HG03469 (cell line): Measurements from ENCODE around the gene SAMD1.

Experiments
- ATAC-seq: cut with Tn5 transposase; IDR thresholded peaks from one replicate; pipeline ENCODE4 v1.9.1; 2021; ENCODE audit warnings: mild to moderate bottlenecking, moderate library complexity, moderate number of reproducible peaks; ENCODE audit not compliant: unreplicated experiment

SAMD1 gene

DNA sequence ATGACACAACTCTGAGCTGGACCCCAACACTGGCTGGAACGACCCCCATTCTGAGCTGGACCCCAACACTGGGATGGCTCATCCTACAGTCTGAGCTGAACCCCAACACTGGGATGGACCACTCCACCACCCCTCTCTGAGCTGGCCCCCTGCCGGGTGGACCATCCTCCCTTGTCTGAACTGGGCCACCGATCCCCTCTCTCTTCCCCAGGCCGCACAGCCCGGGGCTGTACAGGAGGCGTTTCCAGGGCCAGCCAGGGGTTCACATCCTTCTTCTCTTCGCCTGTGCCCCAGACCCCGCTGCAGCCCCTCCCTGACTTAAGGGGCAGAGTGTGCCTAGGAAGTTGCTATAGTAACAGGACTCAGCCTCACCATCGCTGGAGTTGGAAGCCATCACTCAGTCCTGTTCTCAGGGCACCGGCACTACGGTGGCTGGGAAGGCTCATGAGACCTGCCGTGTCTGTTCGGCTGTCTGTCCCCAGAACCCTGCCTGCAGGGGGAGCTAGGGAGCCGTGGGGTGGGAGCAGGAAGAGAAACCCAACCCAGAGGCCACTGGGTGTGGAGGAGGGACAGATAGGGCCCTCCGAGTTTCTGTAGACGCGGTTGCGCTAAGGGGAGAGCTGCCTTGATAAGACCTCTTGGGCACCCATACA is 23.3 kb upstream of the SAMD1 start:
- ATAC-seq = no peak

DNA sequence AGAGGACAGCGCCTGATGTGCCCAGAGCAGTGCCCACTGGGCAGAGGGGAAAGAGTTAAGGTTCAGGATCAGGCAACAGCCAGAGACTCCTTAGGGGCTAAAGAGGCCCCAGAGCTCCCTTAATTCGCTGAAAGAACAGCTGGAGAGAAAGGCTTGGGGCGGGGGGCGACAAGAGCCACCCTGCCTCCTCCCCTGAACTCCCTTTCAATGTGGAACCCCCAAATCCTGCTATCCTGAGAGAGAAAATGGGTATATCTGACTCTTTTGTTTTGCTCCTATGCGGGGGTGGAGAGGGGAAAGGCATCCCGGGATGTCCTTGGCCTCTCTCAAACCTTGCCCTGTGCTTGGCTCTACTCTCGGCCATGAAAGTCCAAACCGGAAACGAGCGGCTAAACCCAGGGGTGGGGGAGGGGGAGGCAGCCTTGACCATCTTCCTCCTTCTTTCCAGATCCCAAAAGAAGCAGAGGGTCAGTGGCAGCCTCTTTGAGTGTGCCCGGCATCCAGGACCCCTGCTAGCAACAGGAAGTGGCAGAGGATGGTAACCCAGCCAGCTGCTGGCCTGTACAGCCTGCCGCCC is 22.3 kb upstream of the SAMD1 start:
- ATAC-seq = no peak

DNA sequence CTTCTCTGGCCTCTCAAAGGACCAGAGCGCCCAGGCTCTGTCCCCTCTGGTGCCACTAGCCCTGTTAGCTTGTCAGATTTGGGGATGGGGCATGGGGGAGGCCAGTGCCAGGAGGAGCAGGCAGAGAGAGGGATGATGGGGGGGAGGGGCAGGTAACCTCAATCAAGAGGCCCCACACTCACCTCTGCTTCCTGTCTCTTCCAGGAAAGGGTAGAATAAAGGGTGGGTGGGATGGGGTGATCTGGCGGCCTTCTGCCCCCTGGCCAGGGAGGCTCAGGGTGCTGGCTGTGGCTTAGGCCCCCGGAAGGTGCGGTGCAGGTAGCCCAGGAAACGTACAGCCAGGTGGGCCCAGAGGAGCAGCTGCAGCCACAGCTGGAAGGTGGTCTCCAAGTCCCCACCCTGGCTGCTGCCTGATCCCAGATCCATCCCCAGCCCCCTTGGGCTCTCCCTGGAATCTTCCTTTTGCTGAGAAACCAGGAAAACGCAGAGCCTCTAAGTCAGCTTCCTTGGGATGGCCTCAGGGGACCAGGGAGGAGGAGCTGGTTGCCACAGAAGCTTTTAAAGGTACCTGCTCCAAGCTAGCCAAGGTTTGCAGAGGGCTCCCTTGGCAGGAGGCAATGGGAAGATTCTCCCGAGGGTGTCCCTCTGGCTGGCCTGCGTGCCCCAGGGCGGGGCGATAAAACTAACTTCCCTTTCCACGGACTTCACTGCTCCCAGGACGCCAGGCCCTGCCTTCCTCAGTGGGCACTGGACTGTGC is 21.7 kb upstream of the SAMD1 start:
- no peak for ATAC-seq

DNA sequence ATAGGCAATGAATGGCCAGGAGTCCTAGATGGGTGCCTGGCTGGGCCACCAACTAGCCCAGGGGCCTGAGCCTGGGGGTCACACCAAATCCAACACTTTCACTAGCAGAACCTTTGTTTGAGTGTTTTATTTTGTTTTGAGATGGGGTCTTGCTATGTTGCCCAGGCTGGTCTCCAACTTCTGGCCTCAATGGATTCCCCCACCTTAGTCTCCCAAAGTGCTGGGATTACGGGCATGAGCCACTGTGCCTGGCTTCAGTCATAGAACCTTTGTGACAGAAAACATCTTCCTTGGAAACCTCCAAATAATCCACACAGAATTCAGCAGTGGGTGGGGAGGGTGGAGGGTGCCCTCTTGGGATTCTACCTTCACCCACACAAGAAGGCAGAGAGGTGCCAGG is 20.9 kb upstream of the SAMD1 start:
- no peak for ATAC-seq

DNA sequence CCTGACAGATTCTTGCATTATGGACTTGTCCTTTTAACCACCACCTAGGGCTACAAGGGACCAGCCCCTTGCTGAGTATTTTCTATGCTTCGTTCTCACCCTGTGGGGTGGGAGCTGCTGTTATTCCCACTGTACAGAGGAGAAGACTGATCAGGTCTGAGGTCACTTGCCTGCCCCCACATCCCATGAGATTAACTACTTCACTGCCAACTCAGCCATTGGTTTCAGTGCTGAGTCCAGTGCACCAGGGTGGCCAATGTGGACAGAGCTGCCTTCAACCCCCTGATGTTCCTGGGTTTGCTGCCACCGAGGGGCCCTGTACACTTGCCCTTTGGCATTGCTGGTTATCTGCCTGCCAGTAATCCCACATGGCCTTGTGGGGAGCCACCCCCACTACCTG is 20.1 kb upstream of the SAMD1 start:
- no peak for ATAC-seq

DNA sequence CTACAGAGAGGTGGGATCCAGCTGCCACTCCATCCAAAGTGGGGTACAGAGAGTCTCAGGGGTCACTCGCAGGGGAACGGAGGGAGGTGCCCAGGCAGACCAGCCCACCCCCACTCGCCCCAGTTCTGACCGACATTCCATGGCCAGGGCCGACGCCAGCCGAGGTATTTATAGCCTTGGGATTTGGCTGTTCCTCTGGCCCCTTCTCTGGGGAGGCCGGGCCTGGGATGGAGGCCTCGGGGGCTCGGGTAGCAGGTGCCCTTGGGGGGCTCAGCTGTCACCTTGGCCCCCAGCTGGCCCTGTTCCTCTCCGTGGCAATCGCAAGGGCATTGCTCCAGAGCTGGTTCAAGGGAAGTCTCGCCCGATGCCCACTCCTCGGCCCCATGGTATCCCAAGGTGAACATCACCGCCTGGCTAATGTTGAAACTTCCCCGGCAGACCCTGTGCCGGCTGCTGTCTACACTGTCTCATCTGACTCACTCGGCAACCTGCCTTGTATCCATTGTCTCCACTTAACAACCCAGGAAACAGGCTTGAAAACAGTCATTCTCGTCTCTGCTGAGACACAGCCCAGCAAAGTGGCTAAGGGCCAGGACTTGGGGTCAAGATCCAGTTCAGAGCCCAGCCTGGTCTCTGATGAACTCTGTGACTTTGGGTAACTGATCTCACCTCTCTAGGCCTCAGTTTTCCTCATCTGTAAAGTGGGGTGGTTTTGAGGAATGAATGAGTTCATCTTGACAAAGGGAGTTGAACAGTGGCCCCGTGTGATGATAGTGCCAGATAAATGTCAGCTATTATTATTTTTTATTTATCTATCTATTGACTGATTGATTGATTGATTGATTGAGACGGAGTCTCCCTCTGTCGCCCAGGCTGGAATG is 17.3 kb upstream of the SAMD1 start:
- ATAC-seq = no peak

DNA sequence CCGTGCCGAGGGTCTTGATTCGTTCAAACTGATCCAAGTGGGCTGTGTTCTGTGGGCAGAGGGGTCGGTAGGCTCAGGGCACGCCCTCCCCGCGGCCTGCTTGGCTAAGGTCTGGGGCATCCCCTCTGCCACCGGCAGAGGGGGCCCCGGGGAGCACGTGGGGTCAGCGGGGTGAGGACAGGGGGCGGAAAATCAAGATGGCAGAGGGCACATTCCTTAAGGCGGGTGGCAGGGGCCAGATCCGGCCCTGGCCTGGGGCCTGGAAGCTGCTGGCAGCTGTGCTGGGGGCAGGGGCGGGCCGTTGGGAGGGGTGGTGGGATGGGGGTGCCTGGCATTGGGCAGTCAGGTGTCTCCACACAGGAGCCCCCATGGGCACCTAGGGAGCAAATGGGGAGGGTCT is 16.3 kb upstream of the SAMD1 start:
- no peak for ATAC-seq

DNA sequence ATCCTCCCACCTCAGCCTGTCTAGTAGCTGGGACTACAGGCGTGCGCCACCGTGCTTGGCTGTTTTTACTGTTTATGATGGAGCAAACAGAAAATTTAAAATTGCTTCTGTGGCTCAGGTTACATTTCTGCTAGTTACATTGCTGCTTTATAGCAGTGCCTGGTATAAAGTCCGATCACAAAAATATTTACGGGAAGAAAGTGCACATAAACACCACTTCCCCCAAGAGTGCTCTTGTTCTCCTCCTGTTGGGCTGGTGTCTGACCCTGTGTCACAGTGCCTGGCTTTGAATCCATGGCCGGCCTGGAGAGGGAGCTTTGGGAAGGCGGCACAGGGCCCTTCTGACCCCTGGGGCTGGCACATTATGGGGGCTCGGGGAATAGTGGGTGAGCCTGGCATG is 15.1 kb upstream of the SAMD1 start:
- ATAC-seq = no peak

DNA sequence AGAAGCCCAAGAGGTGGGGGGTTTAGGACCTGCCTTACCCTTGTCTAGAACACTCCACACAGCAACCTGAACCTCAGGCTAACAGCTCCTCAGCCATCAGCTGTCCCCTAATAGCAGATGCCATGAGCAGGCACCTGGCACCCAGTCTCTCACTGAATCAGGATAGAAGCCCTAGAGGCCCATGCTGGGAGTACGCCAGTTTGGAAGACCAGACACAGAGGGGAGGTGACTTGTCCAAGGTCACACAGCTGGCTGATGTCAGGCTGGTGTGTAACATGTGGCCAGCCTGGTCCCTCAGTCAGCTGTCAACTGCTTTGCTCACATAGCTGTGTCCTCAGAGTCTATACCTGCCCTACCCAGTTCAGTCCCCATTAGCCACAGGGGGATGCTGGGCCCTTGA is 12.8 kb upstream of the SAMD1 start:
- no peak for ATAC-seq

DNA sequence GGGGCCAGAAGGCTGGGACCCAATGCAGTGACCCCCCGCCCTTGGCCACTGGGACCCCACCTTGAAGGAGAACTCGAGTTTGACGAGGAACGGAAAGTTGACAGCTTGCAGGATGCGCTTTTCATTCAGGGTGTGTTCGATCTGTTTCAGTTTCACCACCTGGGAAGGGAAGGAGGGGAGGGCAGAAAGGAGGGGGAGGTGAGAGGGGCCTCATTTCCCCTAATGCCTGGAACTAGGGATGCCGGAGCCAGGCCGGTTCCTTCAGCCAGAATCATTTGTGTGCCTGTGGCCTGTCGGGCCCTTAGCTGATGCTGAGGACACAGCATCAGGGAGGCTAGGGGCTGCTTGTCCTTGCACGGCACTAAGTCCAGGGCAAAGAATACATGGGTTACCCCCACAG is 12.2 kb upstream of the SAMD1 start:
- no peak for ATAC-seq

DNA sequence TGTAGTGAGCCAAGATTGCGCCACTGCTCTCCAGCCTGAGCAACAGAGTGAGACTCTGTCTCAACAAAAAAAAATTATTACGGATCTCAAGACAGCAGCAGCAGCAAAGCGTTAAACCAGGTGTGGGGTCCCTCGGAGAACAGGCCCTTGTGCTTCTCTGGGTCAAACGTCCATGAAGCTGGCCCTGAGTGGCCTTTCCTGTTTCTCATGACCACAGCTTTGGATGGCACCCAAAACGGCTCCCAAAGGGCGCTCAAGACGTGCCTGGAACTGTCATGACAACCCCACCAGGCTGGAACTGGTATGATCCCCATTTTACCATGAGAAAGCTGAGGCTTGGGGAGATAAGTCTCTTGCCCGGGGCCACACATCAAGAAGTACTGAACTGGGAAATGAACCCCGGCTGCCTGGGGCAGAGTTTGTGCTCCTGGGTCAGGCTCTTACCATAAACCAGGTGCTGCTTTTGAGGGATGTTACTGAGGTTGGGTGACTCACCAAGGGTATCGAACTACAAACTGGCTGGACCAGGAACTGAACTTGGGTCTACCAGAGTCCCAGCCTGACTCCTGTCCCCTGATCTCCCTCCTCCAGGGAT is 11.6 kb upstream of the SAMD1 start:
- no peak for ATAC-seq

DNA sequence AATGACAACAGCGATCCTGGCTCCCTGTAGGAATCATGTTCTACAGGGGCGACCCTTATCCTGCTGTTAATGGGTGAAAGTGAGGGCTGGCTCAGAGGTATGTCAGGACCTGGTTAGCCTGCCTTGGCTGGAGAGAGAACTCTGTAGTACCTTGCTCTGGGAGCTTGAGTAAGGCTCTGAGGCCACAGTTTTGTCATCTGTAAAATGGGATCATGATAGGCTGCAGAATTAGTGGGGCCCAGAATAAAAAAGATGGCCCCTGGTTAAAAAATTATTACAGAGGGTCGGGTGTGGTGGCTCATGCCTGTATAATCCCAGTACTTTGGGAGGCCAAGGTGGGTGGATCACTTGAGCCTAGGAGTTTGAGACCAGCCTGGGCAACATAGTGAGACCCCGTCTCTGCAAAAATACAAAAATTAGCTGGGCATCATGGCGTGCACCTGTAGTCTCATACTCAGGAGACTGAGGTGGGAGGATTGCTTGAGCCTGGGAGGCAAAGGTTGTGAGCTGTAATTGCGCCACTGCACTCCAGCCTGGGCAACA is 10.5 kb upstream of the SAMD1 start:
- no peak for ATAC-seq

DNA sequence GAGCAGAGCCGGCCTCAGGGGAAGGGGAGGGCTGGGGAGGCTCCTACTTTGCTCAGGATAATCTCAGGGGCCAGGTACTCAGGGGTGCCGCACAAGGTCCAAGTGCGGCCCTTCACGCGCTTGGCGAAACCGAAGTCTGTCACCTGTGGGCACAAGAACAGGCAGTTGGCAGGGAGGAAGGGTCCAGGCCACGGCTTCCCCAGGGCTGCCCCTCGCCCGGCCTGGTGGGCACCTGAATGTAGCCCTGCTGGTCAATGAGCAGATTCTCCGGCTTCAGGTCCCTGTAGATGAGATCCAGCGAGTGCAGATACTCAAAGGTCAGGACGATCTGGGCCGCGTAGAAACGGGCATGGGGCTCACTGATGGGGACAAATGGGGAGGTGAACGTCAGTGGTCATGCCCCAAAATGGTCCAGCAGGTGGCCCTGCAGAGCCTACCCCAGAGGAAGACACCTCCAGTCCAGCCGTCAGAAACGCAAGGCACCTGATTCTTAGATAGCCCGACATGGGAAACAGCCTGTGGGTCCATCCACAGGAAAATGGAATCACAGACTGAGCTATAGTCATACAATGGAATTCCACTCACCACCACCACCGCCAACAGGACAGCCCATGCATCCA is 7.1 kb upstream of the SAMD1 start:
- no peak for ATAC-seq

DNA sequence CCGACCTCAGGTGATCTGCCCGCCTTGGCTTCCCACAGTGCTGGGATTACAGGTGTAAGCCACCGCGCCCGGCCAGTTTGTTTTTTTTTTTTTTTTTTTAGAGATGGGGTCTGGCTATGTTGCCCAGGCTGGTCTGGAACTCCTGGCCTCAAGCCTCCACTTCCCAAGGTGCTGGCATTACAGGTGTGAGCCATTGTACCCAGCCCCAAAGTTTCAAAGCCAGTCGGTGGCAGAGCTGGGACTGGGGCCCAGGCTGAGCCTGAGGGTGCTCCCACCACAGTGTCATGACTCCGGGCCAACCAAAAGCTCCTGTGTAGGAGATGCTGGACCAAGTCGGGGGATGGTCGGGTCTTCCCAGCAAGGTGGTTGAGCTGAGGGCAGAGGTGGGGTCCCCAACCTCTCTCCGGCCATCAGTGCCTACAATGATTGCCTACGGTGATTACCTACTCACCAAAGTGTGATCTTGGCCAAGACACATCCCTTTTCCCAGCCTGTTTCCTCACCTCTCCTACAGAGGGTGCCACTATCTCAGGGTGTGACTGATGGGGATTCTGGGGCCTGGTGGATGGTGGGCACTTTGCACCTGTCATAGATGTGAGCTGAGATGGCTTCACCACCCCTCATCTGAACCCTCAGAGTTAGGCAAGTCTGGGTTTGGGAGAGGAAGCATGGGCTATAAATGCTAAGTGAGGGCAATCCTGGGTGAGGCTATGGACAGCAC is 5.9 kb upstream of the SAMD1 start:
- no peak for ATAC-seq

DNA sequence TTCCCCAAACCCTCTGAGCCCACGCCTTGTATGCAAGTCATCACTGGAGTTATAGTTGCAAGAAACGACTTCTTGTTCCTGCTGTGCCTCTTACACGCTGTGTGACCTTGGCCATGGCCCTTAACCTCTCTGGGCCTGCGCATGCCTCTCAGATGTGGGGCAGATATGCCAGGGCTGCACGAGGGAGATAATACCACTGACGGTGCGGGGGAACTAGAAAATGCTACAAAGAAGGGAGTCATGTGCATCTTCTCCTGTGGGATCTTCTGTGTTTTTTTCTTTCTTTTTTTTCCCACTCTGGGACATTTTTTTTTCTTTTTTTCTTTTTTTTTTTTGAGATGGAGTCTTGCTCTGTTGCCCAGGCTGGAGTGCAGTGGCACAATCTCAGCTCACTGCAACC is 4.3 kb upstream of the SAMD1 start:
- ATAC-seq = no peak

DNA sequence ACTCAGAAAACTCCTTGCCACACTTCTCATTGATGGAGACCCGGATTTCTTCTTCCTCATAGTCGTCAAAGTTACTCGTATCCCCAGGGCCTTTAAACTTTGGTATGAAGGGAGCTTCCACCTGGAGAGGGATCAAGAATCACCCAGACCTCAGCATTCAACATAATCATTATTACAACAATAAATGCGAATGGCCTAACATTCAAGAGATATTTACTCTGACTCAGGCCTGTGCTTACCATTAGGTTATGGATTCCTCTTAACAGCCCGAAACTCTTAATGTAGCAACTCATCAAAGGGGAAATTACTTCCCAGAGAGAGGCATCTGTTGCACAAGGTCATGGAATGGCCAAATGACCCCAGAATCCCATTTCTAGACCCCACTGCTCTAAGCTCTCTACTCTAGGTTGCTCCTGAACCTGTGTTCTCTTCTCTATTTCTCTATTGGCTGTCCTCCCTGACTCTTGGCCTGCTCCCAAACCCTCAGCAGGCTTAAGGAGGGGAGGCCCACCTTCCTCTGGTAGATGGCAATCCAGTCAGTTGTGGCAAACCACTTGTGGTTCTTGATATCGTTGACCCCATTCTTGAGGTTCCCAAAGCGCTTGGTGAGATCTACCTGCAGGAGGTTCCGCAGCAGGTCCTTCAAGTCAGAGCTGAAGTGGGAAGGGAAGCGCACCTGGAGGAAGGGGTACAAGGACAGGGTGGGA is 2.7 kb upstream of the SAMD1 start:
- ATAC-seq = no peak

DNA sequence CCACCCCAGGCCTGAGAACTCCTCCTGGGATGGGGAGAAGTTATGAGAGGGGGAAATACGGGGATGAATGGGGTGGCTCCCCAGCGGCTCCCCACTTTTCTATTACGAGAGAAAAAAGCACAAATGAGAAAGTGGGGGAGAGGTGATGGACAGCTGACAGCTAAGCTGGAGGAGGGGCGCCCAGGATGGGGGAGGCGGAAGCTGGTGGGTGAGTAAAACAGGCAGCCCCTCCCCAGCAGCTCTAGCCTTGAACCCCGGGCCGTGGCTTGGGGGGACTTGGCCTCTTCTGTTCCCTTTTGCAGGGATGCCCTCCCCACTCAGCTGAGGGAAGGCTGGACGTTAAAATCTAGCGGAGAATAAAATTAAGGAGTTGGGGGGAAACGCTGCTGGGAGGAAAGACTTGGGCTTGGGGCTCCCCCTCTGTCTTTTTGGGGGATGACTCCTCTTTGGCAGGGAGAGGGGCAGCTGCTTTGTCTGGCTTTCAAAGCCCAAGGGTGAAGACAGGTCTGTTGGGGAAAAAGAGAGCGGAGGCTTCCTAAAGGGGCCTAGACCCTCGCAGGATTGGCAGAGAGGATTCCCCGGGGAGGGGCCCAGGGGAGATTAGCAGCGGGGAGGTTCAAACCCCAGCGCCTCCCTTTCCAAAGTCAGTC is 1.4 kb upstream of the SAMD1 start:
- no peak for ATAC-seq

DNA sequence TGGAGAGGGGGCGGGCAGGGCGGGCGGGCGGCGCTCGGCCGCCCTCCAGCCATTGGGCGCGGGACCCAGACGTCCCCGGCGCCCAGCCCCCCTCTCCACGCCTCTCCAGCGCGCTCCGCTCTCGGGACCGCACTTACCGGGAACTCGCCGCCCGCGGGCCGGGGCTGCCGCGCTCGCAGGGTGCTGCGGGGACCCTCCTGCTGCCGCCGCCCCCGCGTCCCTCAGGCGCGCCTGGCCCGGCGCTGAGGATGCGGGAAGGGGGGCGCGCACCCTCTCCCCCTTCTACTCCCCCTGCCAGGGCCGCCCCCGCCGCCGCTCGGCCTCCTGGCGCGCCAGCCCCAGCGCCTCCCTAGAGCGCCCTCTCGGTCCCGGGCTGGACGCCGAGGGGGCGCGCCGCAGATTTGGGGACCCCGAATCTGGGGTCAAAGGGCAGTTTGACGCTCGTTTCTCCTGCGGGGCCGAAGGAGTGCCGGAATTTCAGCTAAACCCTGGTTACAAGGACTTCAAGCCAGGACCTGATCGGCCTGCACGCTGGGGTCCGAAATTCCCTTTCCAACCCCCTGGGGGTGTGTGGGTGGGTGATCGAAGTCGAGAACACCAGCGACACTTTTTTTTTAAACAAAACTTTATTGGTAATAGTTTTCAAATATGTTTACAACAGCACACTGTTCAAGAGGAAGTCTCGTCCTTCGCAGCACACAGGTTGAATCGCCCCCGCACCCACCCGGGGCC is 696 bp upstream of the SAMD1 start:
- no peak for ATAC-seq
